Measurements from ENCODE around the gene CDK13. TPM values are rescaled to one million over a fixed set of nuclear protein-coding genes. Genes with fewer than 3 reads are reported as not detected.

The CDK13 gene
- total RNA-seq, 1 experiment from 2014 or later, result 52.2 TPM

GRCh38 chr7:40072268-40072667, 122.2 kb downstream of the CDK13 start:
- Histone ChIP-seq H4K5ac (ENCODE audit: insufficient read length, low read depth, low read length) (no peak overlapping the region), H3K4ac (ENCODE audit: low read depth, low read length) (no peak overlapping the region), H2BK12ac (ENCODE audit: insufficient read length, low read depth, low read length) (no peak overlapping the region), H3K56ac (ENCODE audit: insufficient read length, low read depth, low read length) (no peak overlapping the region), H3K27ac (ENCODE audit: insufficient read length, low read depth, low read length) (no peak overlapping the region), H4K8ac (replicated peaks; ENCODE audit: insufficient read length, low read depth, low read length) (no peak overlapping the region), H3K27me3 (ENCODE audit: insufficient read depth, low read length) (no peaks in the 10 kb centered on the region), H4K91ac (ENCODE audit: insufficient read length, low read depth, low read length) (no peak overlapping the region), H2AK5ac (ENCODE audit: insufficient read length, low read length) (no peak overlapping the region), H3K14ac (ENCODE audit: insufficient read depth, low read length) (no peak overlapping the region), H3K23me2 (ENCODE audit: insufficient read length, low read depth, low read length, poor library complexity, severe bottlenecking) (no peaks in the 10 kb centered on the region), H2BK20ac (ENCODE audit: low read depth, low read length, poor library complexity, severe bottlenecking) (no peak overlapping the region), H2AFZ (ENCODE audit: low read length) (no peak overlapping the region), H3K79me1 (ENCODE audit: insufficient read depth, low read depth, low read length, poor library complexity, severe bottlenecking) (no peaks in the 10 kb centered on the region), H3K4me2 (ENCODE audit: insufficient read depth, insufficient read length, low read length) (no peak overlapping the region), H2BK5ac (ENCODE audit: insufficient read length, low read length) (no peak overlapping the region), H3K4me1 (ENCODE audit: insufficient read depth, low read length) (no peaks in the 10 kb centered on the region; the same call in 1 of the 2 replicates), H3K79me2 (ENCODE audit: insufficient read depth, low read length) (no peaks in the 10 kb centered on the region), H2BK120ac (ENCODE audit: low read depth, low read length, poor library complexity, severe bottlenecking) (no peak overlapping the region), H3K18ac (ENCODE audit: insufficient read length, low read depth, low read length) (no peak overlapping the region), H3K9ac (ENCODE audit: extremely low read depth, insufficient read length, low read length) (no peak overlapping the region), H4K20me1 (ENCODE audit: control insufficient read depth, insufficient read depth, insufficient read length) (no peaks in the 10 kb centered on the region), H3K23ac (ENCODE audit: insufficient read length, low read depth, low read length) (no peak overlapping the region), H3T11ph (ENCODE audit: low read length) (no peak overlapping the region), H3K9me3 (ENCODE audit: control insufficient read depth, low read depth, low read length) (no peaks in the 10 kb centered on the region), H2BK15ac (ENCODE audit: low read depth, low read length) (no peak overlapping the region)
- Mint-ChIP-seq H3K4me1 (peaks cover 6% of the 10 kb centered on the region in 2 experiments), H3K27ac (no peak overlapping the region), H3K4me3 (no peak overlapping the region), H3K36me3 (ENCODE audit: insufficient read depth in 1 of 3, low read depth in 3 of 3) (peaks cover 0 to 1% (median 1%) of the 10 kb centered on the region in 3 experiments; a peak in 3 of 7 replicates), H3K9me3 (no peaks in the 10 kb centered on the region), H3K27me3 (ENCODE audit: low read depth) (no peaks in the 10 kb centered on the region)
- TF ChIP-seq CTCF (conservative IDR thresholded peaks at IDR 0.05), result no peak
- no peak for DNase-seq
- no CpG with 5 or more reads among the region's 5 CpGs for WGBS (ENCODE audit: extremely low coverage, insufficient read length, low lambda C conversion rate)
